Activated T-helper 2 cell treated with anti-CD3 and anti-CD28 coated beads, Interferon-gamma antibody, Interleukin-2, Interleukin-4, amounts not matched to agents 10 μg/mL and 5 μg/mL and 100 μg/mL, durations not matched to agents 14 hours and 24 hours and 36 hours (primary cell): ENCODE results near the gene DLG2. TPM values are rescaled to one million over a fixed set of nuclear protein-coding genes. Genes with fewer than 3 reads are reported as not detected.
"Not testable (repeated sequence)": the region's sequence is repeated elsewhere in the genome, so short reads cannot be mapped to it uniquely, and the experiment has no call there.

Experiments used
- DNase-seq: peaks from one replicate; pipeline ENCODE4 v3.0.0; 2021; ENCODE audit warnings: low spot score
- H3K27ac Mint-ChIP-seq: one replicate; pipeline ENCODE4 v1.8.0; 2021; ENCODE audit warnings: mixed read lengths
- H3K27me3 Mint-ChIP-seq: one replicate; pipeline ENCODE4 v1.8.0; 2021; ENCODE audit warnings: low read depth, mixed read lengths
- H3K36me3 Mint-ChIP-seq: one replicate; pipeline ENCODE4 v1.8.0; 2021; ENCODE audit warnings: low read depth, mixed read lengths
- H3K4me1 Mint-ChIP-seq: one replicate; pipeline ENCODE4 v1.8.0; 2021; ENCODE audit warnings: low read depth, mixed read lengths
- H3K4me3 Mint-ChIP-seq: one replicate; pipeline ENCODE4 v1.8.0; 2021; ENCODE audit warnings: low read depth, mild to moderate bottlenecking, moderate library complexity, mixed read lengths
- H3K9me3 Mint-ChIP-seq: one replicate; pipeline ENCODE4 v1.8.0; 2021; ENCODE audit warnings: mixed read lengths
- intact Hi-C: fragments of 100-400 bp; cut with micrococcal nuclease; formaldehyde crosslinking; loops from one replicate; pipeline ENCODE4 v1.15.1; 2023
- total RNA-seq: library from RNA; stranded (reverse); gene quantifications from 2 replicates; pipeline ENCODE4 v1.2.3, GENCODE V29; 2022

Gene DLG2
- total RNA-seq, 1 donor from 2014 or later = 1.8 TPM

DNA sequence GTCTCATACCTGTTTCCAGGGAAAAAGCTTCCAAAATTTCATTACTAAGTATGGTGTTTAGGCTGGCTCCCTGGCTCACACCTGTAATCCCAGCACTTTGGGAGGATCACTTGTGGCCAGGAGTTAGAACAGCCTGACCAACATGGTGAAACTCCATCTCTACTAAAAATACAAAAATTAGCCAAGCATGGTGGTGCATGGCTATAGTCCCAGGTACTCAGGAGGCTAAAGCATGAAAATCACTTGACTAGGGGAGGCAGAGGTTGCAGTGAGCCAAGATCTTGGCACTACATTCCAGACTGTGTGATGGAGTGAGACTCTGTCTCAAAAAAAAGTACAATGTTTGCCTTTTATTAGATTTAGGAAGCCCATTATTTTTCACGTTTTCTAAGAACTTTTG, 2009.5 kb downstream of the DLG2 start:
- H3K27ac Mint-ChIP-seq = no peak overlapping the region
- no peaks in the 10 kb centered on the region for H3K27me3 Mint-ChIP-seq
- intact Hi-C loops = no loop called here
- H3K4me1 Mint-ChIP-seq = no peaks in the 10 kb centered on the region
- no peak overlapping the region for H3K4me3 Mint-ChIP-seq
- no peaks in the 10 kb centered on the region for H3K9me3 Mint-ChIP-seq
- no peak for DNase-seq
- H3K36me3 Mint-ChIP-seq = no peaks in the 10 kb centered on the region

DNA sequence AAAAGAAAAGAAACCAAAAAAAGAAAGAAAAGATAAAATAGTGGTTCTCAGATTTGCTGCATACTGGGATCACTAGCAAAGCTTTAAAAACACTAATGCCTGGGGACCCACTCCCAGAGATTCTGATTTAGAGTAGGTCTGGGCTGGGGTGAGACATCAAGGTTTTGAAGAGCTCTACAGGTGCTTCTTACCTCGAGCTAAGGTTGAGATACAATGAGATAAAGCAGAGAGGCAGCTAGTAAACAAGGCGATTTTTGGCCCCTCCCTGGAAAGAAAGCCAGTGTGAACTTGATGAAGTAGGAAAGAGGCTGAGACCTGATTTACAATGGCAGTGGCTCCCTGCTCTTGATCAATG, 2013.4 kb downstream of the DLG2 start:
- intact Hi-C loops = no loop called here
- Mint-ChIP-seq H3K9me3 (no peaks in the 10 kb centered on the region), H3K27me3 (no peaks in the 10 kb centered on the region), H3K4me1 (no peaks in the 10 kb centered on the region), H3K4me3 (no peak overlapping the region), H3K36me3 (no peaks in the 10 kb centered on the region), H3K27ac (no peak overlapping the region)
- DNase-seq = no peak

DNA sequence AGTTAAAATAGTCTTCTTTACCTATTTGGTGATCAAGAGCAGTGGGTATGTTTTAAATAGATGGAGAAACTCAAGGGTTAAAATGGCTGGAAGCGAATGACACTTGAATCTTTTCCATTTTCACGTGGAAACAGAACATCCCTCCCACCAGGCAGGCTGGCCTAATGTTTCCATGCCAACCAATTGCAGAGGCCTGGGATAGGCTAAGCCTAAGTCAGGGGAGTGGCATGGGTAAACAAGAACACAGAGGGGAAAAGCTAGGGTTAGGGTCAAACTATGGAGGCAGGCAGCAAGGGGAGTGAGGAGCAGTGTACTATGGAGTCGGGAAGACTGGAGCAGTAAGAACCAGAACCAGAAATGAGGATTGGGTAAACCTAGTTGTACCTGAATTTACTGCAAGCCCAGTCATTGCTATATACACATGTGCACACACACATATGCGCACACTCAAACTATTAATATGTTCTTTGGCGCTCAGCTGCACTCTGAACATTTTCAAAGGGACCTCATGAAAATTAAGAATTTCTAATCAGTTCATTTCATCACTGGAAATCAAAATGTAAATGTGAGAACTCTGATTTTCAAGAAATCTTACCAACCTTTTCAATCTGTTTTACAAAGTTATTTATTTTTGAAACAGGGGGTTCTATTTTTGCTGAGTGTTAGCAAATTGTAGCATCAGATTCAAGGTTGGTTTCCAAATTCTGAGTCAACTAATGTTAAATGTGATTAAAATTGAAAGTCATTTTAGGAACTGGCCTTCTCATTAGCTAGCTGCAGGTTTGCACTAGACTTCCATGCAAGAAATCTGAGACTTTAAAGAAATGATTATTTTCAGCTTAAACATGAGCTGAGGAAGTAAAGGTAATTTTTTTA, 2014.0 kb downstream of the DLG2 start:
- DNase-seq = no peak
- H3K27me3 Mint-ChIP-seq = no peaks in the 10 kb centered on the region
- H3K9me3 Mint-ChIP-seq = no peaks in the 10 kb centered on the region
- no peak overlapping the region for H3K4me3 Mint-ChIP-seq
- H3K4me1 Mint-ChIP-seq = no peaks in the 10 kb centered on the region
- intact Hi-C loops = no loop called here
- H3K27ac Mint-ChIP-seq = no peak overlapping the region
- H3K36me3 Mint-ChIP-seq = no peaks in the 10 kb centered on the region

DNA sequence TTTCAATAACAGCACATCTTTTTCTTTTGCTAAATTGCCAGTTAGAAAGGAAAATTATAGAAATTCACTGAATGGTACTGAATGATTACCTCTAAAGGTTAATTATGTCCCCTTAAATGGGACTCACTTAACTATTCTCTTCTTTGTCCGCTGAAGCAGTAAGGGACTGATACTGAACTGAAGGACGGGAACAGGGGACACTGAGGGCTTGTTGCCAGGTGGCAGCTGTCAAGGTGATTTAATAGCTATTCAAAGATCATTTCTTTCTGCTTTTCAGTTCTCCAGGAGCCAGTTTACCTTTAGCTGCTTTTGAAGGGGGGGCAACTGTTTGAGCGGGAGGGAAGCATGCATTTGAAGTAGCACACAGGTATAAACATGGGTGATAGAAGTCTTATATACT, 2015.5 kb downstream of the DLG2 start:
- Mint-ChIP-seq H3K36me3 (no peaks in the 10 kb centered on the region), H3K4me1 (no peaks in the 10 kb centered on the region), H3K9me3 (no peaks in the 10 kb centered on the region), H3K27ac (no peak overlapping the region), H3K27me3 (no peaks in the 10 kb centered on the region), H3K4me3 (no peak overlapping the region)
- intact Hi-C loops = no loop called here
- DNase-seq = no peak

- no peaks in the 10 kb centered on the region for H3K27me3 Mint-ChIP-seq
- no peak overlapping the region for H3K4me3 Mint-ChIP-seq
- H3K36me3 Mint-ChIP-seq = no peaks in the 10 kb centered on the region
- no peaks in the 10 kb centered on the region for H3K4me1 Mint-ChIP-seq
- H3K27ac Mint-ChIP-seq = no peak overlapping the region
- no peaks in the 10 kb centered on the region for H3K9me3 Mint-ChIP-seq
- DNase-seq = no peak
- intact Hi-C loops = no loop called here
Measured at GRCh38 chr11:83611031-83611430, 2016.1 kb downstream of the DLG2 start.

DNA sequence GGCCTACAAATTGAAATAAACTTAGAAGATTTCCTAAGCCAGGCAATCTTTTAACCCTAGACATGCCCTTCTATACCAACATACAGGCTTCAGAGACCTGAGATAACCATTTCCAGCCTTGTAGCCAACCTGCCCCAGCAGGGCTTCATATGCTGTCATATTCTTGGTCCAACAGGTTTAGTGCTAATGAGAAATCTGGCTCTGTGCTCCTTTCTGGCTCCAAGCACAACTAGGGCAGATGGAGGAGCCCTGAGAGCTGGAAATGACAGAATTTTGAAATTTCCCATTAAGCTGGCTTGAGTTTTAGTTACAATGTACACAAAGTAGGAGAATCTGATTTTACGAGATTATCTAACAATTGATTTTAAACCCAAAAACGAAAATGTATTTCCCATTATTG, 2018.0 kb downstream of the DLG2 start:
- no peak overlapping the region for H3K4me3 Mint-ChIP-seq
- H3K27me3 Mint-ChIP-seq = no peaks in the 10 kb centered on the region
- no peaks in the 10 kb centered on the region for H3K9me3 Mint-ChIP-seq
- H3K27ac Mint-ChIP-seq = no peak overlapping the region
- no peaks in the 10 kb centered on the region for H3K4me1 Mint-ChIP-seq
- DNase-seq = no peak
- no peaks in the 10 kb centered on the region for H3K36me3 Mint-ChIP-seq
- intact Hi-C loops = no loop called here

- H3K4me1 Mint-ChIP-seq = no peaks in the 10 kb centered on the region
- no peaks in the 10 kb centered on the region for H3K36me3 Mint-ChIP-seq
- intact Hi-C loops = no loop called here
- DNase-seq = no peak
- H3K9me3 Mint-ChIP-seq = no peaks in the 10 kb centered on the region
- H3K27ac Mint-ChIP-seq = no peak overlapping the region
- H3K4me3 Mint-ChIP-seq = no peak overlapping the region
- H3K27me3 Mint-ChIP-seq = no peaks in the 10 kb centered on the region
Measured at GRCh38 chr11:83608571-83608970, 2018.6 kb downstream of the DLG2 start.

DNA sequence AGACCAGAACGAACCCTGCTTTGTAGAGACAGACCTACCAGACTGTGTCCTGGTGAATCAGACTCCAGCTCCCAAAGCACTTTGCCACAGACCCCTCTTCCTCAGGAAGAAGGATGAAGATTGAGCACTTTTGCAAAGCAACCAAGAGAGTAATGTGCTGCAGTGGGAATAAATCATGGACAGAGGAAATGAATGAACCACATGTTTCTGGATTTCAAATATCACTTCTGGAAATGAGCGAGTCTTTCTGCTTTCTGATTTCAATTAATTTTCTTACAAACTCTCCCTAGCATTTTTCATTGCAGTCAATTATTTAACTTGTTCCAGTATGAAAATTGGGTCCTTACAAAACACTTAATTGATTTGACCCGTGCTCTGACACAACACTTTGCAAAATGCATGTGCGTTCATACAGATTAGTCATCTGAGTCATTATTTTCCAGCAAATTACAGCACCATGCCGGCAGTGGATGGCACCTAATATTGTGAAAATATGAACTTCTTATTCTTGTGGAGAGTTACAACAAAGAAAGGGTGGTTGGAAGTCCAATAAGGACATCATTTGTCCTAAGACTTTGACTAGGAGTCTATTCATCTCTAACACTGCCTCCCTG, 2025.1 kb downstream of the DLG2 start:
- Mint-ChIP-seq H3K4me1 (no peaks in the 10 kb centered on the region), H3K36me3 (no peaks in the 10 kb centered on the region), H3K27ac (no peak overlapping the region), H3K4me3 (no peak overlapping the region), H3K27me3 (no peaks in the 10 kb centered on the region), H3K9me3 (no peaks in the 10 kb centered on the region)
- no peak for DNase-seq
- intact Hi-C loops = no loop called here

- H3K9me3 Mint-ChIP-seq = no peaks in the 10 kb centered on the region
- intact Hi-C loops = no loop called here
- DNase-seq = no peak
- H3K4me3 Mint-ChIP-seq = no peak overlapping the region
- H3K36me3 Mint-ChIP-seq = no peaks in the 10 kb centered on the region
- no peaks in the 10 kb centered on the region for H3K4me1 Mint-ChIP-seq
- no peaks in the 10 kb centered on the region for H3K27me3 Mint-ChIP-seq
- H3K27ac Mint-ChIP-seq = no peak overlapping the region
Measured at GRCh38 chr11:83601201-83601913, 2025.8 kb downstream of the DLG2 start.

DNA sequence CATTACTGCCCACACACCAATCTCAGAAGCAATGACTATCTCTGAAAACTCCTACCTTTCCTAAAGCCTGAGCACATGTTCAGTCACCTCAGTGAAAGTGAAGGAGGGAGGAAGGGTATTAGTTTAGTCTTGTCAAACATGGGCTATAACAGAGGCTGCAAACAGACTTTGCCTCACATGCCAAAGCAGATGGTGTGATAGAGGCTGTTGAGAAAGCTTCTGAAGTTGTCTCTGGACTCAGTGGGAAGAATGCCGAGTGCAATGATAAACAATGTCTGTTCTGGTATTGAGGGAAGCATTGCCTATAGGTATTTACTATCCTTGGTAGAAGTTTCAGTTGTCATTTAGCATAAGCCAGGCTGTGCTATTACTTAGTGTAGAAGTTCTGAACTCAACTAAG, 2026.5 kb downstream of the DLG2 start:
- no peak overlapping the region for H3K27ac Mint-ChIP-seq
- no peak overlapping the region for H3K4me3 Mint-ChIP-seq
- intact Hi-C loops = no loop called here
- H3K36me3 Mint-ChIP-seq = no peaks in the 10 kb centered on the region
- DNase-seq = no peak
- no peaks in the 10 kb centered on the region for H3K4me1 Mint-ChIP-seq
- H3K27me3 Mint-ChIP-seq = no peaks in the 10 kb centered on the region
- H3K9me3 Mint-ChIP-seq = no peaks in the 10 kb centered on the region

DNA sequence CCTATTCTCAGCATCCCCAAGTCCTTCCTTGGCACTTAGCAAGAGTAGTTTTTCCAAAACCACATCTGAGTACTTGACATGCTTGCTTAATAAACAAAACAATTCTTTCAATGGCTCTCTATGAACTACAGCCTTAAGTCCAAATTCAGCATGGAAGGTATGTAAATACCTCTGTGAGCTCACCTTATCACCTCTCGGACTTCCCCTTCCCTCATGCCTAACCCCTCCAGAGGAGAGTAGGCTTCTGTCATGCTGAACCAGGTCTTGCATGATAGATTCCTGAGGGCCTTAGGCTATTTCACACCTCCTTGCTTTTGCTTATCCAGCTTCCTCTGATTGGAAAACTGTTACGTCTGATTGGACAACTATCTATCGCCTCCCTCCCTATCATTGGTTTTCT, 2028.1 kb downstream of the DLG2 start:
- H3K9me3 Mint-ChIP-seq = no peaks in the 10 kb centered on the region
- no peaks in the 10 kb centered on the region for H3K27me3 Mint-ChIP-seq
- H3K4me1 Mint-ChIP-seq = no peaks in the 10 kb centered on the region
- no peak for DNase-seq
- H3K36me3 Mint-ChIP-seq = no peaks in the 10 kb centered on the region
- intact Hi-C loops = no loop called here
- H3K27ac Mint-ChIP-seq = no peak overlapping the region
- H3K4me3 Mint-ChIP-seq = no peak overlapping the region

- H3K27ac Mint-ChIP-seq, intact Hi-C loops, H3K27me3 Mint-ChIP-seq, H3K4me1 Mint-ChIP-seq, H3K4me3 Mint-ChIP-seq, H3K36me3 Mint-ChIP-seq, DNase-seq, H3K9me3 Mint-ChIP-seq: not testable (repeated sequence)
Measured at GRCh38 chr11:83587797-83588196, 2039.3 kb downstream of the DLG2 start.

GRCh38 chr11:83583757-83584366, 2043.3 kb downstream of the DLG2 start:
- Mint-ChIP-seq H3K4me3 (no peak overlapping the region), H3K27ac (no peak overlapping the region), H3K4me1 (no peaks in the 10 kb centered on the region), H3K9me3 (no peaks in the 10 kb centered on the region), H3K36me3 (no peaks in the 10 kb centered on the region), H3K27me3 (peaks cover 2% of the 10 kb centered on the region)
- intact Hi-C loops = no loop called here
- DNase-seq = no peak
